ENCODE data around the gene UVRAG.

Gene UVRAG

GRCh38 chr11:75792997-75793800, 21.8 kb upstream of the UVRAG start:
- DNase-seq (ENCODE audit: low read depth in 1 of 2, low spot score in 1 of 2), result no peak

GRCh38 chr11:75793966-75794365, 21.0 kb upstream of the UVRAG start:
- Histone ChIP-seq H3K27ac (replicated peaks) (no peak overlapping the region), H3K27me3 (ENCODE audit: insufficient read depth, poor library complexity, severe bottlenecking) (no peaks in the 10 kb centered on the region), H3K4me3 (replicated peaks; ENCODE audit: insufficient read depth, low read length) (no peak overlapping the region)
- TF ChIP-seq CTCF (IDR thresholded peaks at IDR 0.05; ENCODE audit: insufficient read depth, low read length), result no peak
- no peak for TF ChIP-seq SPI1 (IDR thresholded peaks at IDR 0.05; ENCODE audit: borderline replicate concordance, low read depth)
- TF ChIP-seq GABPA (IDR thresholded peaks at IDR 0.05; ENCODE audit: low read depth), result no peak
- no peak for TF ChIP-seq REST (IDR thresholded peaks at IDR 0.05; ENCODE audit: insufficient replicate concordance, low read depth)
- no peak for TF ChIP-seq POLR2AphosphoS5 (IDR thresholded peaks at IDR 0.05; ENCODE audit: low read depth)
- DNase-seq (ENCODE audit: low read depth in 1 of 2, low spot score in 1 of 2), result no peak

More at GRCh38 chr11:75792997-75793800, 21.8 kb upstream of the UVRAG start:
- Histone ChIP-seq H3K27me3 (ENCODE audit: insufficient read depth, poor library complexity, severe bottlenecking) (no peaks in the 10 kb centered on the region), H3K27ac (replicated peaks) (no peak overlapping the region), H3K4me3 (replicated peaks; ENCODE audit: insufficient read depth, low read length) (no peak overlapping the region)
- no peak for TF ChIP-seq REST (IDR thresholded peaks at IDR 0.05; ENCODE audit: insufficient replicate concordance, low read depth)
- TF ChIP-seq GABPA (IDR thresholded peaks at IDR 0.05; ENCODE audit: low read depth), result no peak
- TF ChIP-seq CTCF (IDR thresholded peaks at IDR 0.05; ENCODE audit: insufficient read depth, low read length), result no peak
- no peak for TF ChIP-seq POLR2AphosphoS5 (IDR thresholded peaks at IDR 0.05; ENCODE audit: low read depth)
- no peak for TF ChIP-seq SPI1 (IDR thresholded peaks at IDR 0.05; ENCODE audit: borderline replicate concordance, low read depth)

- DNase-seq (ENCODE audit: low read depth in 1 of 2, low spot score in 1 of 2), result no peak
- Histone ChIP-seq H3K27me3 (ENCODE audit: insufficient read depth, poor library complexity, severe bottlenecking) (no peaks in the 10 kb centered on the region), H3K27ac (replicated peaks) (no peak overlapping the region), H3K4me3 (replicated peaks; ENCODE audit: insufficient read depth, low read length) (no peak overlapping the region)
- TF ChIP-seq REST (IDR thresholded peaks at IDR 0.05; ENCODE audit: insufficient replicate concordance, low read depth) (no peak), CTCF (IDR thresholded peaks at IDR 0.05; ENCODE audit: insufficient read depth, low read length) (no peak), POLR2AphosphoS5 (IDR thresholded peaks at IDR 0.05; ENCODE audit: low read depth) (no peak), SPI1 (IDR thresholded peaks at IDR 0.05; ENCODE audit: borderline replicate concordance, low read depth) (no peak), GABPA (IDR thresholded peaks at IDR 0.05; ENCODE audit: low read depth) (no peak)
Measured at GRCh38 chr11:75795276-75796090, 19.5 kb upstream of the UVRAG start.

Measured in HL-60 (cell line).